Duodenal mucosa (tissue), 2 donors: Measurements from ENCODE around the gene HES5.
"Not testable (repeated sequence)": the region's sequence is repeated elsewhere in the genome, so short reads cannot be mapped to it uniquely, and the experiment has no call there.

ENCODE experiments used
- H3K27ac ChIP-seq: one replicate; pipeline ENCODE4 v1.7.0; 2013; ENCODE audit warnings: low read depth, low read length
- H3K27me3 ChIP-seq, 2 donors: one replicate each; pipeline ENCODE4 v1.7.0; 2013; ENCODE audit warnings: low read length in 2 of 2, control low read depth in 1 of 2; ENCODE audit not compliant: insufficient read depth in 2 of 2, control insufficient read depth in 1 of 2
- H3K36me3 ChIP-seq, 2 donors: one replicate each; pipeline ENCODE4 v1.7.0; 2013; ENCODE audit warnings: low read length in 2 of 2, control low read depth in 1 of 2; ENCODE audit not compliant: insufficient read depth in 2 of 2, control insufficient read depth in 1 of 2
- H3K4me1 ChIP-seq, 2 donors: one replicate each; pipeline ENCODE4 v1.7.0; 2013; ENCODE audit warnings: low read length in 2 of 2, control low read depth in 1 of 2; ENCODE audit not compliant: insufficient read depth in 2 of 2, control insufficient read depth in 1 of 2
- H3K4me3 ChIP-seq, 2 donors: one replicate each; pipeline ENCODE4 v1.7.0; 2013; ENCODE audit warnings: low read length in 2 of 2, low read depth in 1 of 2
- H3K9ac ChIP-seq, 2 donors: one replicate each; pipeline ENCODE4 v1.7.0; 2013; ENCODE audit warnings: low read length in 2 of 2, low read depth in 1 of 2
- H3K9me3 ChIP-seq, 2 donors: one replicate each; pipeline ENCODE4 v1.7.0; 2013; ENCODE audit warnings: low read length in 2 of 2, control low read depth in 1 of 2; ENCODE audit not compliant: control insufficient read depth in 1 of 2

The HES5 gene

GRCh38 chr1:2569060-2569459 lies 39.0 kb upstream of the HES5 start:
- no peaks in the 10 kb centered on the region for H3K27me3 ChIP-seq

GRCh38 chr1:2568187-2568816 lies 38.2 kb upstream of the HES5 start:
- not testable (repeated sequence) for H3K9me3 ChIP-seq

More at GRCh38 chr1:2569060-2569459, 39.0 kb upstream of the HES5 start:
- Histone ChIP-seq H3K27ac (no peak overlapping the region), H3K9ac (no peak overlapping the region), H3K4me1 (peaks cover 8 to 10% of the 10 kb centered on the region in 2 donors), H3K36me3 (no peaks in the 10 kb centered on the region), H3K4me3 (no peak overlapping the region), H3K9me3 (peaks cover 7 to 9% of the 10 kb centered on the region in 2 donors)

GRCh38 chr1:2567083-2567679 lies 37.1 kb upstream of the HES5 start:
- Histone ChIP-seq H3K9ac (no peak overlapping the region), H3K36me3 (peaks cover 7 to 10% of the 10 kb centered on the region in 2 donors), H3K4me3 (no peak overlapping the region), H3K27ac (no peak overlapping the region), H3K27me3 (no peaks in the 10 kb centered on the region), H3K9me3 (no peaks in the 10 kb centered on the region), H3K4me1 (peaks cover 8 to 10% of the 10 kb centered on the region in 2 donors)

More at GRCh38 chr1:2568187-2568816, 38.2 kb upstream of the HES5 start:
- not testable (repeated sequence) for H3K4me3 ChIP-seq, H3K27ac ChIP-seq, H3K4me1 ChIP-seq, H3K27me3 ChIP-seq, H3K9ac ChIP-seq, H3K36me3 ChIP-seq

GRCh38 chr1:2566101-2567045 lies 36.3 kb upstream of the HES5 start:
- H3K27me3 ChIP-seq = no peaks in the 10 kb centered on the region
- no peak overlapping the region for H3K9ac ChIP-seq
- H3K36me3 ChIP-seq = peaks cover 15 to 18% of the 10 kb centered on the region in 2 donors
- H3K27ac ChIP-seq = no peak overlapping the region
- peaks cover 8 to 10% of the 10 kb centered on the region in 2 donors for H3K4me1 ChIP-seq
- H3K9me3 ChIP-seq = no peaks in the 10 kb centered on the region
- no peak overlapping the region for H3K4me3 ChIP-seq

GRCh38 chr1:2564815-2565374 lies 34.8 kb upstream of the HES5 start:
- Histone ChIP-seq H3K27me3 (no peaks in the 10 kb centered on the region), H3K27ac (no peak overlapping the region), H3K4me3 (peak overlapping the region in 1 of 2 donors; percentile 17), H3K9me3 (no peaks in the 10 kb centered on the region), H3K36me3 (peaks cover 24 to 33% of the 10 kb centered on the region in 2 donors), H3K9ac (peak overlapping the region in 1 of 2 donors; percentile 39), H3K4me1 (peaks cover 8 to 10% of the 10 kb centered on the region in 2 donors)

GRCh38 chr1:2564006-2564814 lies 34.1 kb upstream of the HES5 start:
- Histone ChIP-seq H3K27me3 (no peaks in the 10 kb centered on the region), H3K9ac (peak overlapping the region in 1 of 2 donors; percentile 39), H3K4me3 (peak overlapping the region in 1 of 2 donors; percentile 17), H3K36me3 (peaks cover 29 to 40% of the 10 kb centered on the region in 2 donors), H3K4me1 (peaks cover 8 to 15% of the 10 kb centered on the region in 2 donors), H3K9me3 (no peaks in the 10 kb centered on the region), H3K27ac (no peak overlapping the region)

GRCh38 chr1:2563205-2563604 lies 33.1 kb upstream of the HES5 start:
- peaks cover 35 to 50% of the 10 kb centered on the region in 2 donors for H3K36me3 ChIP-seq
- no peaks in the 10 kb centered on the region for H3K27me3 ChIP-seq
- no peaks in the 10 kb centered on the region for H3K9me3 ChIP-seq
- H3K4me1 ChIP-seq = peaks cover 18 to 25% of the 10 kb centered on the region in 2 donors
- no peak overlapping the region for H3K27ac ChIP-seq
- no peak overlapping the region for H3K9ac ChIP-seq
- no peak overlapping the region for H3K4me3 ChIP-seq

- Histone ChIP-seq H3K9me3 (no peaks in the 10 kb centered on the region), H3K9ac (no peak overlapping the region), H3K4me3 (no peak overlapping the region), H3K27ac (no peak overlapping the region), H3K4me1 (peaks cover 26 to 35% of the 10 kb centered on the region in 2 donors), H3K27me3 (no peaks in the 10 kb centered on the region), H3K36me3 (peaks cover 40 to 52% of the 10 kb centered on the region in 2 donors)
Observed at GRCh38 chr1:2561898-2562895, 32.1 kb upstream of the HES5 start.
